ENCODE results near the gene TMEM178B. TPM values are rescaled to one million over a fixed set of nuclear protein-coding genes. Genes with fewer than 3 reads are reported as not detected.

TMEM178B gene
- total and polyA plus RNA-seq, 2 of the 13 experiments (the other 11 are each of a cell fraction or from before 2014, with no cell fraction given), result 0.01 to 0.02 TPM

DNA sequence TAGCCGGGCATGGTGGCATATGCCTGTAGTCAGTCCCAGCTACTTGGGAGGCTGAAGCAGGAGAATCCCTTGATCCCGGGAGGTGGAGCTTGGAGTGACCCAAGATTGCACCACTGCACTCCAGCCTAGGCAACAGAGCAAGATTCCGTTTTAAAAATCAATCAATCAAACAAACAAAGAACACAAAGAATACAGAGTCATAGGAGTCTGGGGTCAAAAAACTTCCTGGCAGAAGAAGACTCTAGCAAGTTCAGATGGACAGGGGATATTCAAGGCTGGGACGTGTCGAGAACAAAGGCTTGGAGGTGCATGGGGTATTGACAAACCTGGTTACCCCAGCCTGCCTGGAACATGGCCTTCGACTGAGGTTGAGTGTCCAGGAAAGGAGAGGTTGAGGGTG is 248.5 kb downstream of the TMEM178B start:
- no peaks in the 10 kb centered on the region for H3K4me1 ChIP-seq (ENCODE audit: insufficient read depth, low read length)
- ChIA-PET POLR2A (no interaction called here), CTCF (ENCODE audit: low intra/inter-chr PET ratio, low total read pairs) (no interaction called here)
- no peaks in the 10 kb centered on the region for H3K9me3 ChIP-seq (ENCODE audit: low read length)
- H3K9ac ChIP-seq (ENCODE audit: insufficient read depth, low read depth, low read length), result no peak overlapping the region
- WGBS (ENCODE audit: low lambda C conversion rate), result 4% methylated on average over 6 of the region's 6 CpGs
- no peak overlapping the region for H3K4me3 ChIP-seq (replicated peaks in 1 of 3; ENCODE audit: insufficient read depth in 1 of 3, low read depth in 2 of 3, low read length in 3 of 3)
- H3K4me2 ChIP-seq (ENCODE audit: low read depth, low read length), result no peak overlapping the region
- in situ Hi-C loops (cut with HindIII; ENCODE audit: extremely low pct_ligation_motif_present, low pct_unique_long_range_greater_than_20kb) (no loop called here), intact Hi-C loops (cut with micrococcal nuclease; ENCODE audit: unreplicated experiment) (no loop called here)
- no peaks in the 10 kb centered on the region for H3K79me2 ChIP-seq (ENCODE audit: insufficient read depth, low read length)
- no peak overlapping the region for H2AFZ ChIP-seq (ENCODE audit: low read length)
- no peaks in the 10 kb centered on the region for H3K36me3 ChIP-seq (replicated peaks in 1 of 2; ENCODE audit: control insufficient read depth in 1 of 2, insufficient read depth in 2 of 2, low read length in 2 of 2)
- no peaks in the 10 kb centered on the region for H4K20me1 ChIP-seq (ENCODE audit: insufficient read depth, low read length)
- no TSS peak for BruUV-seq (replicated peaks)
- no peak for ATAC-seq
- FAIRE-seq, result no peak
- H3K27ac ChIP-seq (ENCODE audit: extremely low read length, insufficient read depth, low read length), result no peak overlapping the region
- no peak for TF ChIP-seq ZNF329 (CRISPR knock-in tag; IDR thresholded peaks at IDR 0.05; ENCODE audit: low read depth)
- no peak for TF ChIP-seq KLF6 (CRISPR knock-in tag; IDR thresholded peaks at IDR 0.05)
- no peak for TF ChIP-seq ZNF619 (CRISPR knock-in tag; IDR thresholded peaks at IDR 0.05)
- no peak for TF ChIP-seq ZSCAN21 (CRISPR knock-in tag; IDR thresholded peaks at IDR 0.05; ENCODE audit: borderline replicate concordance)
- TF ChIP-seq CCAR2 (optimal IDR thresholded peaks at IDR 0.05; ENCODE audit: low read depth, low read length), result no peak
- TF ChIP-seq, protein P1, sequence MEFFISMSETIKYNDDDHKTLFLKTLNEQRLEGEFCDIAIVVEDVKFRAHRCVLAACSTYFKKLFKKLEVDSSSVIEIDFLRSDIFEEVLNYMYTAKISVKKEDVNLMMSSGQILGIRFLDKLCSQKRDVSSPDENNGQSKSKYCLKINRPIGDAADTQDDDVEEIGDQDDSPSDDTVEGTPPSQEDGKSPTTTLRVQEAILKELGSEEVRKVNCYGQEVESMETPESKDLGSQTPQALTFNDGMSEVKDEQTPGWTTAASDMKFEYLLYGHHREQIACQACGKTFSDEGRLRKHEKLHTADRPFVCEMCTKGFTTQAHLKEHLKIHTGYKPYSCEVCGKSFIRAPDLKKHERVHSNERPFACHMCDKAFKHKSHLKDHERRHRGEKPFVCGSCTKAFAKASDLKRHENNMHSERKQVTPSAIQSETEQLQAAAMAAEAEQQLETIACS (CRISPR knock-in tag; IDR thresholded peaks at IDR 0.05), result no peak
- TF ChIP-seq NFKBIZ (CRISPR knock-in tag; IDR thresholded peaks at IDR 0.05), result no peak
- TF ChIP-seq ZNF138 (CRISPR knock-in tag; IDR thresholded peaks at IDR 0.05; ENCODE audit: low read depth), result no peak
- no peak for TF ChIP-seq ZNF782 (CRISPR knock-in tag; IDR thresholded peaks at IDR 0.05; ENCODE audit: borderline replicate concordance)
- TF ChIP-seq GTF2F1 (IDR thresholded peaks at IDR 0.05; ENCODE audit: low read length), result no peak
- TF ChIP-seq MYC (CRISPR knock-in tag; IDR thresholded peaks at IDR 0.05; ENCODE audit: borderline replicate concordance), result no peak
- no peaks in the 10 kb centered on the region for H3K27me3 ChIP-seq (ENCODE audit: control insufficient read depth in 1 of 2, insufficient read depth in 2 of 2, low read length in 2 of 2)
- DNase-seq (ENCODE audit: low spot score), result no peak

Data from HepG2 (cell line).